T-helper 2 cell treated with Interferon-gamma antibody and Interleukin-4, amounts not matched to agents 100 ng/mL and 5 ng/mL, for 36 hours (primary cell): ENCODE measurements around the gene MARCHF5. TPM values are rescaled to one million over a fixed set of nuclear protein-coding genes. Genes with fewer than 3 reads are reported as not detected.
"Not testable (repeated sequence)": the region's sequence is repeated elsewhere in the genome, so short reads cannot be mapped to it uniquely, and the experiment has no call there.

Experiments
- intact Hi-C: fragments of 100-400 bp; cut with micrococcal nuclease; formaldehyde crosslinking; loops from one replicate; pipeline ENCODE4 v1.15.1; 2023
- total RNA-seq: library from RNA; stranded (reverse); gene quantifications from 2 replicates; pipeline ENCODE4 v1.2.3, GENCODE V29; 2022

MARCHF5 gene
- total RNA-seq, 1 donor from 2014 or later, result 23.1 TPM

GRCh38 chr10:92385831-92386230 is 94.9 kb downstream of the MARCHF5 start:
- intact Hi-C loops, result no loop called here

GRCh38 chr10:92387289-92387940 is 96.4 kb downstream of the MARCHF5 start:
- intact Hi-C loops, result no loop called here

- intact Hi-C loops, result not testable (repeated sequence)
These were observed 102.2 kb downstream of the MARCHF5 start for GRCh38 chr10:92393173-92393572.

- intact Hi-C loops, result no loop called here
These were observed 104.3 kb downstream of the MARCHF5 start for GRCh38 chr10:92395271-92395670.

GRCh38 chr10:92402234-92402633 is 111.3 kb downstream of the MARCHF5 start:
- intact Hi-C loops, result not testable (repeated sequence)

Other genes starting within 250 kb of the MARCHF5 start
- 1.7 and 1.8 TPM in 2 replicates for gene CPEB3, start 89 bp upstream of the MARCHF5 start, total RNA-seq